ENCODE data around the gene CCR2. TPM values are rescaled to one million over a fixed set of nuclear protein-coding genes. Genes with fewer than 3 reads are reported as not detected.
"Not testable (repeated sequence)": the region's sequence is repeated elsewhere in the genome, so short reads cannot be mapped to it uniquely, and the experiment has no call there.

CCR2 gene
- total RNA-seq, 2 donors from 2014 or later, result 0.46 TPM; not detected in 1

DNA sequence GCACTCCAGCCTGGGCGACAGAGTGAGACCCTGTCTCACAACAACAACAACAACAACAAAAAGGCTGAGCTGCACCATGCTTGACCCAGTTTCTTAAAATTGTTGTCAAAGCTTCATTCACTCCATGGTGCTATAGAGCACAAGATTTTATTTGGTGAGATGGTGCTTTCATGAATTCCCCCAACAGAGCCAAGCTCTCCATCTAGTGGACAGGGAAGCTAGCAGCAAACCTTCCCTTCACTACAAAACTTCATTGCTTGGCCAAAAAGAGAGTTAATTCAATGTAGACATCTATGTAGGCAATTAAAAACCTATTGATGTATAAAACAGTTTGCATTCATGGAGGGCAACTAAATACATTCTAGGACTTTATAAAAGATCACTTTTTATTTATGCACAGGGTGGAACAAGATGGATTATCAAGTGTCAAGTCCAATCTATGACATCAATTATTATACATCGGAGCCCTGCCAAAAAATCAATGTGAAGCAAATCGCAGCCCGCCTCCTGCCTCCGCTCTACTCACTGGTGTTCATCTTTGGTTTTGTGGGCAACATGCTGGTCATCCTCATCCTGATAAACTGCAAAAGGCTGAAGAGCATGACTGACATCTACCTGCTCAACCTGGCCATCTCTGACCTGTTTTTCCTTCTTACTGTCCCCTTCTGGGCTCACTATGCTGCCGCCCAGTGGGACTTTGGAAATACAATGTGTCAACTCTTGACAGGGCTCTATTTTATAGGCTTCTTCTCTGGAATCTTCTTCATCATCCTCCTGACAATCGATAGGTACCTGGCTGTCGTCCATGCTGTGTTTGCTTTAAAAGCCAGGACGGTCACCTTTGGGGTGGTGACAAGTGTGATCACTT is 18.8 kb downstream of the CCR2 start:
- Mint-ChIP-seq H3K27me3 (ENCODE audit: low read depth) (peaks cover 51% of the 10 kb centered on the region), H3K9me3 (no peaks in the 10 kb centered on the region), H3K4me1 (ENCODE audit: low read depth) (peaks cover 51% of the 10 kb centered on the region), H3K36me3 (ENCODE audit: insufficient read depth in 2 of 2) (no peaks in the 10 kb centered on the region), H3K27ac (no peak overlapping the region), H3K4me3 (no peak overlapping the region)
- ATAC-seq (replicated peaks in 1 of 2) (no peak), DNase-seq (peak in 1 of 2 donors; percentile 19)

- ATAC-seq (replicated peaks in 1 of 2) (no peak), DNase-seq (no peak)
- Mint-ChIP-seq H3K4me3 (peak overlapping the region in 1 of 2 donors; percentile 5), H3K27me3 (ENCODE audit: low read depth) (peaks cover 43% of the 10 kb centered on the region), H3K27ac (no peak overlapping the region), H3K9me3 (no peaks in the 10 kb centered on the region), H3K4me1 (ENCODE audit: low read depth) (peaks cover 36% of the 10 kb centered on the region), H3K36me3 (ENCODE audit: insufficient read depth in 2 of 2) (no peaks in the 10 kb centered on the region)
These were observed 20.8 kb downstream of the CCR2 start for GRCh38 chr3:46374755-46375154.

DNA sequence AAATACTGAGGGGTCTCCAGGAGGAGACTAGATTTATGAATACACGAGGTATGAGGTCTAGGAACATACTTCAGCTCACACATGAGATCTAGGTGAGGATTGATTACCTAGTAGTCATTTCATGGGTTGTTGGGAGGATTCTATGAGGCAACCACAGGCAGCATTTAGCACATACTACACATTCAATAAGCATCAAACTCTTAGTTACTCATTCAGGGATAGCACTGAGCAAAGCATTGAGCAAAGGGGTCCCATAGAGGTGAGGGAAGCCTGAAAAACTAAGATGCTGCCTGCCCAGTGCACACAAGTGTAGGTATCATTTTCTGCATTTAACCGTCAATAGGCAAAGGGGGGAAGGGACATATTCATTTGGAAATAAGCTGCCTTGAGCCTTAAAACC is 21.3 kb downstream of the CCR2 start:
- Mint-ChIP-seq H3K4me1 (ENCODE audit: low read depth) (peaks cover 31% of the 10 kb centered on the region), H3K27ac (no peak overlapping the region), H3K36me3 (ENCODE audit: insufficient read depth in 2 of 2) (no peaks in the 10 kb centered on the region), H3K9me3 (no peaks in the 10 kb centered on the region), H3K27me3 (ENCODE audit: low read depth) (peaks cover 43% of the 10 kb centered on the region), H3K4me3 (peak overlapping the region in 1 of 2 donors; percentile 5)
- peak in 1 of 2 donors; percentile 20 for DNase-seq
- ATAC-seq (replicated peaks in 1 of 2), result peak; percentile 73 to 82

DNA sequence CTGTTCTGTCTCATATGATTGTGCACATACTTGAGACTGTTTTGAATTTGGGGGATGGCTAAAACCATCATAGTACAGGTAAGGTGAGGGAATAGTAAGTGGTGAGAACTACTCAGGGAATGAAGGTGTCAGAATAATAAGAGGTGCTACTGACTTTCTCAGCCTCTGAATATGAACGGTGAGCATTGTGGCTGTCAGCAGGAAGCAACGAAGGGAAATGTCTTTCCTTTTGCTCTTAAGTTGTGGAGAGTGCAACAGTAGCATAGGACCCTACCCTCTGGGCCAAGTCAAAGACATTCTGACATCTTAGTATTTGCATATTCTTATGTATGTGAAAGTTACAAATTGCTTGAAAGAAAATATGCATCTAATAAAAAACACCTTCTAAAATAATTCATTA is 21.9 kb downstream of the CCR2 start:
- Mint-ChIP-seq H3K36me3 (ENCODE audit: insufficient read depth in 2 of 2) (no peaks in the 10 kb centered on the region), H3K4me3 (no peak overlapping the region), H3K4me1 (ENCODE audit: low read depth) (peaks cover 31% of the 10 kb centered on the region), H3K27me3 (ENCODE audit: low read depth) (peaks cover 43% of the 10 kb centered on the region), H3K9me3 (no peaks in the 10 kb centered on the region), H3K27ac (no peak overlapping the region)
- DNase-seq (no peak), ATAC-seq (replicated peaks in 1 of 2) (no peak)

- DNase-seq (peak; percentile 64 to 69), ATAC-seq (replicated peaks in 1 of 2) (no peak)
- peaks cover 30% of the 10 kb centered on the region for H3K27me3 Mint-ChIP-seq (ENCODE audit: low read depth)
- no peaks in the 10 kb centered on the region for H3K36me3 Mint-ChIP-seq (ENCODE audit: insufficient read depth in 2 of 2)
- H3K27ac Mint-ChIP-seq, result no peak overlapping the region
- H3K4me1 Mint-ChIP-seq (ENCODE audit: low read depth), result peaks cover 35% of the 10 kb centered on the region
- H3K9me3 Mint-ChIP-seq, result no peaks in the 10 kb centered on the region
- no peak overlapping the region for H3K4me3 Mint-ChIP-seq
These were observed 24.6 kb downstream of the CCR2 start for GRCh38 chr3:46378426-46378942.

- Mint-ChIP-seq H3K27me3 (ENCODE audit: low read depth) (peaks cover 21% of the 10 kb centered on the region), H3K9me3 (no peaks in the 10 kb centered on the region), H3K36me3 (ENCODE audit: insufficient read depth in 2 of 2) (no peaks in the 10 kb centered on the region), H3K27ac (no peak overlapping the region), H3K4me3 (no peak overlapping the region), H3K4me1 (ENCODE audit: low read depth) (peaks cover 31% of the 10 kb centered on the region)
- ATAC-seq (replicated peaks in 1 of 2) (no peak), DNase-seq (no peak)
These were observed 26.7 kb downstream of the CCR2 start for GRCh38 chr3:46380471-46381221.

GRCh38 chr3:46381625-46382024 is 27.7 kb downstream of the CCR2 start:
- no peak for ATAC-seq (replicated peaks in 1 of 2)

DNA sequence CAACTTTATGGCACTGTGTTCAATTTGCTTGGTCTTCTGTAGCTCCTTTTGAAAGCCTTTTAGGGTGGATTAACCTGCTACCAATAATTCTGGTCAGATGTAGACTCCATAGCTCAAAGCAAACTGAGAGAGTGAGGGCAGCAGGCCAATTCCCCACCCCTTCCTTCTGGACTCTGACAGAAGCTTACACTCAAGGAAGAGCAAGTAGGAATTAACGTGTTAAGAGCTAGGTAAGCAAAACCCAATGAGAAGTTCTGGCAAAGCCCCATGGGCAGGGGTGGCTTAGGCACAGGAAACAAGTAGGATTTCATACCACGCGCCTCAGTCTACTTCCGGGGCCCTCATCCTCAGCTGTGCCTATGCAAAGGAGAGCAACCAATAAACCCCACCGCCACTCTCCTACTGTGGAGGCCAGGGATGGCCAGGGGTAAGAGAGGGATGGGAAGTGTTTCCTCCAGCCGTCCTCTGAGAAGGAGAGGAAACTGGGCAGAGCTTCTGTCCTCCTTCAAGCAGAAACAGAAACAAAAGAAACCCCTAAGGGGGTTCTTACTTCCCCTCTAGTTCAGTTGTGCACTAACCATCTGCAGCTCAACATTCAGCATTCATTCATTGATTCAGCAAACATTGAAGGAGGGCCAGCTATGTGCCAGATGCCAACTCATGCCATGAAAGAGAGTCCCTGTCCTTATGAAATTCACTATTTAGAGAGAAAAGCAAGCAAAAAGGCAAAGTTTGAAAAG is 29.5 kb downstream of the CCR2 start:
- H3K36me3 Mint-ChIP-seq (ENCODE audit: insufficient read depth in 2 of 2), result peaks cover 0 to 2% of the 10 kb centered on the region in 2 donors
- no peak for ATAC-seq (replicated peaks in 1 of 2)
- no peak for DNase-seq

More at GRCh38 chr3:46381625-46382024, 27.7 kb downstream of the CCR2 start:
- no peak for DNase-seq
- H3K4me3 Mint-ChIP-seq, result no peak overlapping the region
- H3K36me3 Mint-ChIP-seq (ENCODE audit: insufficient read depth in 2 of 2), result no peaks in the 10 kb centered on the region
- H3K27me3 Mint-ChIP-seq (ENCODE audit: low read depth), result peaks cover 18% of the 10 kb centered on the region
- no peak overlapping the region for H3K27ac Mint-ChIP-seq
- peaks cover 35% of the 10 kb centered on the region for H3K4me1 Mint-ChIP-seq (ENCODE audit: low read depth)
- H3K9me3 Mint-ChIP-seq, result no peaks in the 10 kb centered on the region

GRCh38 chr3:46383951-46384330 is 30.0 kb downstream of the CCR2 start:
- Mint-ChIP-seq H3K4me3 (no peak overlapping the region), H3K27me3 (ENCODE audit: low read depth) (peaks cover 18% of the 10 kb centered on the region), H3K4me1 (ENCODE audit: low read depth) (peaks cover 35% of the 10 kb centered on the region), H3K9me3 (no peaks in the 10 kb centered on the region), H3K36me3 (ENCODE audit: insufficient read depth in 2 of 2) (peaks cover 0 to 2% of the 10 kb centered on the region in 2 donors), H3K27ac (no peak overlapping the region)
- DNase-seq (no peak), ATAC-seq (replicated peaks in 1 of 2) (no peak)

More for the DNA sequence above, 29.5 kb downstream of the CCR2 start:
- peaks cover 35% of the 10 kb centered on the region for H3K4me1 Mint-ChIP-seq (ENCODE audit: low read depth)
- no peak overlapping the region for H3K27ac Mint-ChIP-seq
- peaks cover 18% of the 10 kb centered on the region for H3K27me3 Mint-ChIP-seq (ENCODE audit: low read depth)
- no peak overlapping the region for H3K4me3 Mint-ChIP-seq
- H3K9me3 Mint-ChIP-seq, result no peaks in the 10 kb centered on the region

DNA sequence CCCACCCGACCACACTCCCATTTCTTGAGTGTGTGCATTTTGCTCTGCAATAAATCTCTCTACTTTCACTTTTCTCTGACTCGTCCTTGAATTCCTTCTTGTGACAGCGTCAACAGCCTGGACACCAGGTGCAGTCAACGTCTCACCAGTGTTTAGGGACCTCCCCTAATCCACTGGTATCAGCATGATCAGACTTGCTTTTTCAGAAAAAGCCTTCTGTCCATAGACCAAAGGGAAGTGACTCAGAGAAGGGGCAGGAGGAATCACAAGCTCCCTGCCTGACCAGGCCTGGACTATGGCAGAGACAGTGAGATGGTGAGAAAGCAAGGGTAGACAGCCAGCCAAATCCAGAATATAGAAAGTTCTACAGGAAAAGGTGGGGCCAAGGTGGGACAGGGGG is 32.3 kb downstream of the CCR2 start:
- Mint-ChIP-seq H3K27me3 (ENCODE audit: low read depth) (peaks cover 18% of the 10 kb centered on the region), H3K4me3 (no peak overlapping the region), H3K4me1 (ENCODE audit: low read depth) (peaks cover 26% of the 10 kb centered on the region), H3K27ac (no peak overlapping the region), H3K36me3 (ENCODE audit: insufficient read depth in 2 of 2) (peaks cover 0 to 2% of the 10 kb centered on the region in 2 donors), H3K9me3 (no peaks in the 10 kb centered on the region)
- DNase-seq, result no peak
- ATAC-seq (replicated peaks in 1 of 2), result peak in 1 of 2 donors; percentile 28

GRCh38 chr3:46388847-46389246 is 34.9 kb downstream of the CCR2 start:
- Mint-ChIP-seq H3K4me1 (ENCODE audit: low read depth) (peaks cover 14% of the 10 kb centered on the region), H3K27me3 (ENCODE audit: low read depth) (peaks cover 19% of the 10 kb centered on the region)
- not testable (repeated sequence) for ATAC-seq (replicated peaks in 1 of 2); H3K36me3 Mint-ChIP-seq (ENCODE audit: insufficient read depth in 2 of 2); H3K27ac Mint-ChIP-seq; H3K4me3 Mint-ChIP-seq; H3K9me3 Mint-ChIP-seq; DNase-seq

GRCh38 chr3:46389306-46389705 is 35.4 kb downstream of the CCR2 start:
- H3K4me3 Mint-ChIP-seq, result no peak overlapping the region
- no peak overlapping the region for H3K27ac Mint-ChIP-seq
- no peaks in the 10 kb centered on the region for H3K9me3 Mint-ChIP-seq
- H3K27me3 Mint-ChIP-seq (ENCODE audit: low read depth), result peaks cover 16% of the 10 kb centered on the region
- ATAC-seq (replicated peaks in 1 of 2) (no peak), DNase-seq (no peak)
- H3K4me1 Mint-ChIP-seq (ENCODE audit: low read depth), result peaks cover 12% of the 10 kb centered on the region
- H3K36me3 Mint-ChIP-seq (ENCODE audit: insufficient read depth in 2 of 2), result peaks cover 0 to 2% of the 10 kb centered on the region in 2 donors

All from activated T-cell treated with anti-CD3 and anti-CD28 coated beads, Interleukin-2, amount 50 U/mL, for 72 hours (primary cell).